Lower leg skin (tissue), 3 donors: ENCODE measurements around the gene OR2AG2.

Source experiments
- CTCF ChIP-seq, 3 donors: fragments of 450-650 bp; IDR thresholded peaks; one replicate each; pipeline ENCODE4 v1.5.1; 2016; ENCODE audit warnings: antibody characterized with exemption in 3 of 3, mild to moderate bottlenecking in 3 of 3, moderate library complexity in 2 of 3
- POLR2A ChIP-seq, 2 donors: fragments of 450-650 bp; IDR thresholded peaks; one replicate each; pipeline ENCODE4 v1.6.1; 2016 to 2017; ENCODE audit warnings: antibody characterized with exemption in 2 of 2, mild to moderate bottlenecking in 1 of 2, moderate library complexity in 1 of 2

- no peak for TF ChIP-seq POLR2A (IDR thresholded peaks at IDR 0.05)
- TF ChIP-seq CTCF (IDR thresholded peaks at IDR 0.05) = no peak
Observed at GRCh38 chr11:6745465-6746015, 26.2 kb downstream of the OR2AG2 start.
